ENCODE measurements around the gene OSBPL6. TPM values are rescaled to one million over a fixed set of nuclear protein-coding genes. Genes with fewer than 3 reads are reported as not detected.

Gene OSBPL6
- total RNA-seq, 4 donors from 2014 or later, result 19.1 to 31.4 (median 21.6) TPM

DNA sequence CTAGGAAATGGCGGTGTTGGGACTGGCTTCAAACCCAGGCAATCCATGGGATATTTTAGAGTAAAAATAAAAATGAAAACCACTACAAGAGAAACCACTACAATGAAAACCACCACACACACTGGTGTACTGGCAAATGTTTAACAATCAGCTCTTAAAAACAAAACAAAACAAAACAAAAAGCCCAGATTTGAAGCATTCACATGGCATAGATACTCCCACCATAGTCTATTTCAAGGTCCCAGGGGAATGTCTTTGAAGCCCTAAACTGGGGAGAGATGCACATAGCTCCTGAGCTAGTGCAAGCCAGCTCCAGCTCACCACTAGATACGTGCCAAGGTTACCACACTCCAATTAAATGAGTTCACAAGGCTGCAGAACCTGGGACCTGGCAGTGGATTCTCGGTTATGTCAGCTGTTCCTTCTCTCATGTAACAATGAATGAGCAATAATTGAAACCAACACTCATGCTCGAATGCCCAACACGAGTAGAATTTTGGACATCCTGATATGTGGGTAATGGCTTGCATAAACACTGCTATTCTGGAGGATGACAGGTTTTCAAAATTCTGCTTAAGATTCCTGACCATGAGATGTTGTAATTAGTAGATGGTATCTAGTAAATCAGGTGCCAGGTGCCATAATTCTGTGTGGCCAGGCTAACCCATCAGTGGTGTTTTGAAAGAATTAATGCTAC is 102.2 kb downstream of the OSBPL6 start:
- H3K4me3 ChIP-seq (ENCODE audit: low read depth, poor library complexity, severe bottlenecking), result no peak overlapping the region
- no peak for DNase-seq (ENCODE audit: low spot score in 2 of 2)
- WGBS, 2 donors, result 60 to 61% methylated on average over 5 of the region's 5 CpGs
- intact Hi-C loops (cut with DNase I; ENCODE audit: low total_unique reads), result no loop called here
- TF ChIP-seq, protein P1, sequence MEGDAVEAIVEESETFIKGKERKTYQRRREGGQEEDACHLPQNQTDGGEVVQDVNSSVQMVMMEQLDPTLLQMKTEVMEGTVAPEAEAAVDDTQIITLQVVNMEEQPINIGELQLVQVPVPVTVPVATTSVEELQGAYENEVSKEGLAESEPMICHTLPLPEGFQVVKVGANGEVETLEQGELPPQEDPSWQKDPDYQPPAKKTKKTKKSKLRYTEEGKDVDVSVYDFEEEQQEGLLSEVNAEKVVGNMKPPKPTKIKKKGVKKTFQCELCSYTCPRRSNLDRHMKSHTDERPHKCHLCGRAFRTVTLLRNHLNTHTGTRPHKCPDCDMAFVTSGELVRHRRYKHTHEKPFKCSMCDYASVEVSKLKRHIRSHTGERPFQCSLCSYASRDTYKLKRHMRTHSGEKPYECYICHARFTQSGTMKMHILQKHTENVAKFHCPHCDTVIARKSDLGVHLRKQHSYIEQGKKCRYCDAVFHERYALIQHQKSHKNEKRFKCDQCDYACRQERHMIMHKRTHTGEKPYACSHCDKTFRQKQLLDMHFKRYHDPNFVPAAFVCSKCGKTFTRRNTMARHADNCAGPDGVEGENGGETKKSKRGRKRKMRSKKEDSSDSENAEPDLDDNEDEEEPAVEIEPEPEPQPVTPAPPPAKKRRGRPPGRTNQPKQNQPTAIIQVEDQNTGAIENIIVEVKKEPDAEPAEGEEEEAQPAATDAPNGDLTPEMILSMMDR (IDR thresholded peaks at IDR 0.05), result no peak
- TF ChIP-seq POLR2A (IDR thresholded peaks at IDR 0.05), result no peak

DNA sequence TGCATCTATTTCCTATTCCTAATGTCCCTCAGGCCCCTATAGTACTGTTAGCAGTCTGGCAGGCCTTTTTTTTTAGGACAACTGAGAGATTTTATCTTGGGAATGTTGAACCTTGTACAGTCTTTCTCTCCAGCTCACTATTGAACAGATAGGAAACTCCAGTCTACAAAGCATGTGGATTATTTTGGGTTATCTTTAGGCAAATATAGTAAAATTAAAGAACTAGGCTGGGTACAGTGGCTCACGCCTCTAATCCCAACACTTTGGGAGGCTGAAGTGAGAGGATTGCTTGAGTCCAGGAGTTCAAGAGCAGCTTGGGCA is 102.7 kb downstream of the OSBPL6 start:
- no peak for DNase-seq (ENCODE audit: low spot score in 2 of 2)
- intact Hi-C loops (cut with DNase I; ENCODE audit: low total_unique reads), result no loop called here
- TF ChIP-seq POLR2A (IDR thresholded peaks at IDR 0.05), result no peak
- TF ChIP-seq, protein P1 (IDR thresholded peaks at IDR 0.05), result no peak
- 97% methylated on average over 1 of the region's 1 CpG for WGBS, 2 donors
- no peak overlapping the region for H3K4me3 ChIP-seq (ENCODE audit: low read depth, poor library complexity, severe bottlenecking)

DNA sequence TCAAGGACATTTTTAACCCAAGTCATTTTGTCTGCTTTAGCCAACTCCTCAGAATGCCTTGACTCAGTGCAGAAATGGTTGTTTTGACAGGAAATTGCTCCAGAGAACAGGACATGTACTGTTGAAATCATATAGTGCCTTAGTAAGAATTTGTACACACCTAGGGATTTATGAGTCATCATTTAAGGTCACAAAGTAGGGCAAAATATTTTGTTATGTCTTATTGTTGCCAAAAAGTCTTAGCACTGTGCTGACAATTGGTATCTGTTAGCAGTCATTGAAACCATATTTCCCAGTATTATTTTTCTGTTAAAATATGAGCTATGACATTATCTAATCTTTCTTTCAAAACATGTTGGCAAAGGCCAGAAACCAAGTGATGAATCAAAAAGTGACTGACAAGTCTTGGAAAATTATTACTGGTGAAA is 104.5 kb downstream of the OSBPL6 start:
- DNase-seq (ENCODE audit: low spot score in 2 of 2), result no peak
- no peak overlapping the region for H3K4me3 ChIP-seq (ENCODE audit: low read depth, poor library complexity, severe bottlenecking)
- intact Hi-C loops (cut with DNase I; ENCODE audit: low total_unique reads), result no loop called here
- TF ChIP-seq, protein P1 (IDR thresholded peaks at IDR 0.05), result no peak
- no peak for TF ChIP-seq POLR2A (IDR thresholded peaks at IDR 0.05)

DNA sequence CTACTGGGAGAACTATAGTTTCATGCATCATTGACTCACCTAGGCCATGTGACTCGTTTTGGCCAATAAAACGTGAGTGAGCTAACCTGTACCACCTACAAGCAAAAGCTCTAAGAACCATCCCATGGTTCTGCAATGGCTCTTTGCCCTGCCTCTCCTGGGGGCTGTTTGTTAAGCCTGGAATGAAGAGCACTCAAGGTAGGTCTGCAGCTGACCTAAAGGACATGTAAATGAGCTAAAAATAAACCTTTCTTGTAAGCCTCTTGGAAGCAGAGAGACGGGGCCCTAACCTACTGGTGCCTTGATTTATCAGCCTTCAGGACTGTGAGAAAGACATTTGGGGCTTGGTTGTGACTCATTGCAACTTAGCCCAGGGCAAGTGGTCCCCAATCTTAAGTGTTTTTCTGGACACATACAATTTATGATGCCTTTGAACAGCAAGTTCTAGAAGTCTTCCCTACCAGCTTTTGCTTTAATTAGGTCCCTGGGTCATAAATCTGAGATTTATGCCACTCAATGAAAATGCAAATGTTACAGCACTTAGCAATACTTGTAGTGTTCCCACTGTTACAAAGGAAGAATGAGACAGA is 107.4 kb downstream of the OSBPL6 start:
- H3K4me3 ChIP-seq (ENCODE audit: low read depth, poor library complexity, severe bottlenecking), result no peak overlapping the region
- TF ChIP-seq, protein P1 (IDR thresholded peaks at IDR 0.05), result no peak
- TF ChIP-seq POLR2A (IDR thresholded peaks at IDR 0.05), result no peak
- DNase-seq (ENCODE audit: low spot score in 2 of 2), result no peak
- intact Hi-C loops (cut with DNase I; ENCODE audit: low total_unique reads), result no loop called here
- 75 to 80% methylated on average over 3 of the region's 3 CpGs for WGBS, 2 donors

DNA sequence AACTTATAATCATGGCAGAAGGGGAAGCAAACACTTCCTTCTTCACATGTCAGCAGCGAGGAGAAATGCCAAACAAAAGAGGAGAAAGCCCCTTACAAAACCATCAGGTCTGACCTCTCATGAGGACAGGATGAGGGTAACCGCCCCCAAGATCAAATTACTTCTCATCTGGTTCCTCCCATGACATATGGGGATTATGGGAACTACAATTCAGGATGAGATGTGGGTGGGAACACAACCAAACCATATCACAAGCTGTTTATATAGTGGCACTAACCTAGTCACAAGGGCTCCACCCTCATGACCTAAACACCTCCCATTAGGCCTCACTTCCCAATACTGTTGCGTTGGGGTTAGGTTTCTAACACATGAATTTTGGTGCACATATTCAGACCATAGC is 110.0 kb downstream of the OSBPL6 start:
- DNase-seq (ENCODE audit: low spot score in 2 of 2), result no peak
- intact Hi-C loops (cut with DNase I; ENCODE audit: low total_unique reads), result no loop called here
- TF ChIP-seq, protein P1 (IDR thresholded peaks at IDR 0.05), result no peak
- no peak for TF ChIP-seq POLR2A (IDR thresholded peaks at IDR 0.05)
- 65 to 87% methylated on average over 3 of the region's 3 CpGs for WGBS, 2 donors
- no peak overlapping the region for H3K4me3 ChIP-seq (ENCODE audit: low read depth, poor library complexity, severe bottlenecking)

All from lower leg skin (tissue), 4 donors.